HG02623 (cell line): ENCODE data around the gene ASAH2.
"Not testable (repeated sequence)": the region's sequence is repeated elsewhere in the genome, so short reads cannot be mapped to it uniquely, and the experiment has no call there.

ENCODE experiments used
- ATAC-seq: cut with Tn5 transposase; IDR thresholded peaks from one replicate; pipeline ENCODE4 v1.9.1; 2021; ENCODE audit warnings: moderate library complexity; ENCODE audit not compliant: unreplicated experiment

ASAH2 gene

GRCh38 chr10:50251394-50251793, at the start of gene ASAH2:
ASAH2 (minus strand) TSS chr10:50251516; CDS start chr10:50248610, 2,906 bp downstream.
- ATAC-seq, result no peak

GRCh38 chr10:50299948-50300669, 48.8 kb upstream of the ASAH2 start:
- no peak for ATAC-seq

- ATAC-seq, result no peak
Measured at GRCh38 chr10:50295367-50295766, 44.1 kb upstream of the ASAH2 start.

GRCh38 chr10:50294582-50294981, 43.3 kb upstream of the ASAH2 start:
- ATAC-seq, result no peak

GRCh38 chr10:50293513-50294313, 42.4 kb upstream of the ASAH2 start:
- ATAC-seq, result no peak

GRCh38 chr10:50291261-50291850, 40.0 kb upstream of the ASAH2 start:
- ATAC-seq, result no peak

GRCh38 chr10:50289196-50289595, 37.9 kb upstream of the ASAH2 start:
- no peak for ATAC-seq

- no peak for ATAC-seq
Measured at GRCh38 chr10:50286996-50287803, 35.9 kb upstream of the ASAH2 start.

- ATAC-seq, result no peak
Measured at GRCh38 chr10:50286517-50286916, 35.2 kb upstream of the ASAH2 start.

GRCh38 chr10:50281967-50282522, 30.7 kb upstream of the ASAH2 start:
- ATAC-seq, result no peak

GRCh38 chr10:50281210-50281966, 30.1 kb upstream of the ASAH2 start:
- ATAC-seq, result no peak

- no peak for ATAC-seq
Measured at GRCh38 chr10:50280049-50280841, 28.9 kb upstream of the ASAH2 start.

GRCh38 chr10:50279489-50279888, 28.2 kb upstream of the ASAH2 start:
- no peak for ATAC-seq

- no peak for ATAC-seq
Measured at GRCh38 chr10:50275650-50276235, 24.4 kb upstream of the ASAH2 start.

GRCh38 chr10:50272531-50272930, 21.2 kb upstream of the ASAH2 start:
- ATAC-seq, result no peak

- ATAC-seq, result no peak
Measured at GRCh38 chr10:50271564-50272250, 20.4 kb upstream of the ASAH2 start.

GRCh38 chr10:50267877-50268276, 16.6 kb upstream of the ASAH2 start:
- ATAC-seq, result not testable (repeated sequence)

GRCh38 chr10:50262625-50263024, 11.3 kb upstream of the ASAH2 start:
- not testable (repeated sequence) for ATAC-seq
